Activated B cell treated with CpG ODN at 0.5 μM for 24 hours (primary cell): ENCODE measurements around the gene NEURL3. TPM values are rescaled to one million over a fixed set of nuclear protein-coding genes. Genes with fewer than 3 reads are reported as not detected.

Experiments used
- ATAC-seq: fragments of 200-7000 bp; cut with Tn5 transposase; one replicate; pipeline ENCODE4 v1.10.0; 2021; ENCODE audit warnings: low read depth, mild to moderate bottlenecking, moderate library complexity
- CTCF ChIA-PET: fragments of 350-600 bp; sonication (Branson Sonifier 250); formaldehyde crosslinking; loops from one replicate; lab custom pipeline; 2021; ENCODE audit warnings: antibody characterized with exemption; lab: Charles Lee
- POLR2A ChIA-PET: fragments of 350-600 bp; sonication (Branson Sonifier 250); formaldehyde crosslinking; loops from one replicate; lab custom pipeline; 2021; ENCODE audit warnings: antibody characterized with exemption; lab: Charles Lee
- DNase-seq: peaks from one replicate; pipeline ENCODE4 v3.0.0; 2022
- H3K27ac Mint-ChIP-seq: one replicate; pipeline ENCODE4 v1.8.0; 2020; ENCODE audit warnings: mixed read lengths
- H3K27me3 Mint-ChIP-seq: one replicate; pipeline ENCODE4 v1.8.0; 2021; ENCODE audit warnings: mixed read lengths
- H3K36me3 Mint-ChIP-seq: one replicate; pipeline ENCODE4 v1.8.0; 2021; ENCODE audit warnings: low read depth, mixed read lengths
- H3K4me1 Mint-ChIP-seq: one replicate; pipeline ENCODE4 v1.8.0; 2021; ENCODE audit warnings: mixed read lengths
- H3K4me3 Mint-ChIP-seq: one replicate; pipeline ENCODE4 v1.8.0; 2020; ENCODE audit warnings: mild to moderate bottlenecking, mixed read lengths
- H3K9me3 Mint-ChIP-seq: one replicate; pipeline ENCODE4 v1.8.0; 2020; ENCODE audit warnings: mixed read lengths
- CTCF ChIP-seq: fragments of 200-600 bp; IDR thresholded peaks from one replicate; pipeline ENCODE4 v1.8.0; 2022; ENCODE audit warnings: antibody characterized with exemption, mild to moderate bottlenecking
- intact Hi-C: fragments of 100-400 bp; cut with micrococcal nuclease; formaldehyde crosslinking; loops from one replicate; pipeline ENCODE4 v1.15.1; 2024
- total RNA-seq: library from RNA; stranded (reverse); gene quantifications from 2 replicates; pipeline ENCODE4 v1.2.3, GENCODE V29; 2022

The NEURL3 gene
- total RNA-seq, 1 donor from 2014 or later: not detected

GRCh38 chr2:96512341-96512740 is 7.2 kb upstream of the NEURL3 start:
- H3K4me3 Mint-ChIP-seq: no peak overlapping the region
- H3K27me3 Mint-ChIP-seq: peaks cover 7% of the 10 kb centered on the region
- H3K9me3 Mint-ChIP-seq: peaks cover 6% of the 10 kb centered on the region
- H3K27ac Mint-ChIP-seq: no peak overlapping the region
- ChIA-PET POLR2A (interaction anchor here (0.6 to 0.8 kb wide), 2 partner anchors 42 to 288 kb away, joined by 3 read pairs; no protein-coding TSS in a partner anchor), CTCF (interaction anchor here (1.2 to 5.8 kb wide), 4 partner anchors 15 to 105 kb away, joined by 3 to 78 read pairs (median 4); no protein-coding TSS in a partner anchor)
- intact Hi-C loops: no loop called here
- no peaks in the 10 kb centered on the region for H3K36me3 Mint-ChIP-seq
- TF ChIP-seq CTCF: no peak
- ATAC-seq (no peak), DNase-seq (no peak)
- peaks cover 20% of the 10 kb centered on the region for H3K4me1 Mint-ChIP-seq

GRCh38 chr2:96511851-96512250 is 6.7 kb upstream of the NEURL3 start:
- DNase-seq (no peak), ATAC-seq (no peak)
- POLR2A ChIA-PET: no interaction called here

GRCh38 chr2:96510931-96511595 is 5.9 kb upstream of the NEURL3 start:
- Mint-ChIP-seq H3K4me1 (peaks cover 20% of the 10 kb centered on the region), H3K27me3 (peaks cover 7% of the 10 kb centered on the region), H3K36me3 (no peaks in the 10 kb centered on the region), H3K9me3 (no peaks in the 10 kb centered on the region), H3K4me3 (no peak overlapping the region), H3K27ac (no peak overlapping the region)
- POLR2A ChIA-PET: no interaction called here
- DNase-seq (no peak), ATAC-seq (no peak)
- intact Hi-C loops: no loop called here
- no peak for TF ChIP-seq CTCF
- CTCF ChIA-PET: interaction anchor here (0.8 to 5.8 kb wide), 9 partner anchors 9 to 518 kb away, joined by 3 to 78 read pairs (median 4); no protein-coding TSS in a partner anchor

More at GRCh38 chr2:96511851-96512250, 6.7 kb upstream of the NEURL3 start:
- TF ChIP-seq CTCF: no peak
- peaks cover 20% of the 10 kb centered on the region for H3K4me1 Mint-ChIP-seq
- intact Hi-C loops: no loop called here
- H3K36me3 Mint-ChIP-seq: no peaks in the 10 kb centered on the region
- H3K4me3 Mint-ChIP-seq: no peak overlapping the region
- H3K27ac Mint-ChIP-seq: no peak overlapping the region
- H3K9me3 Mint-ChIP-seq: peaks cover under 1% of the 10 kb centered on the region
- CTCF ChIA-PET: interaction anchor here (1.0 to 5.8 kb wide), 4 partner anchors 16 to 105 kb away, joined by 3 to 78 read pairs (median 14); no protein-coding TSS in a partner anchor
- H3K27me3 Mint-ChIP-seq: peaks cover 7% of the 10 kb centered on the region

- no peak for TF ChIP-seq CTCF
- intact Hi-C loops: loop anchor here (1.0 to 10.0 kb wide), 7 partner anchors 17 to 517 kb away; partner anchors contain the start of genes ARID5A and CIAO1
- POLR2A ChIA-PET: interaction anchor here (0.8 to 2.2 kb wide), 4 partner anchors 18 to 204 kb away, joined by 3 to 6 read pairs (median 4); no protein-coding TSS in a partner anchor
- Mint-ChIP-seq H3K4me3 (peak overlapping the region; percentile 47), H3K36me3 (no peaks in the 10 kb centered on the region), H3K27me3 (peaks cover 7% of the 10 kb centered on the region), H3K9me3 (no peaks in the 10 kb centered on the region), H3K4me1 (peaks cover 25% of the 10 kb centered on the region), H3K27ac (no peak overlapping the region)
- CTCF ChIA-PET: interaction anchor here (1.2 to 5.8 kb wide), 9 partner anchors 11 to 488 kb away, joined by 3 to 78 read pairs (median 8); partner anchors contain the start of gene ASTL
- ATAC-seq (no peak), DNase-seq (no peak)
Observed at GRCh38 chr2:96509847-96510230, 4.7 kb upstream of the NEURL3 start.
